ENCODE results near the gene SDR39U1.
A peak's percentile ranks its signal among the peaks of the same experiment; 100 is the strongest.

SDR39U1 gene

GRCh38 chr14:24456980-24457379 lies 14.4 kb upstream of the SDR39U1 start:
- no peak for TF ChIP-seq FOXP2 (optimal IDR thresholded peaks at IDR 0.05; ENCODE audit: borderline replicate concordance, extremely low read depth, extremely low read length, insufficient read depth)
- no peak for TF ChIP-seq TAF1 (IDR thresholded peaks at IDR 0.05; ENCODE audit: borderline replicate concordance, insufficient read depth, low read length)
- no peak for TF ChIP-seq POLR2AphosphoS5 (IDR thresholded peaks at IDR 0.05; ENCODE audit: low read depth, low read length)
- no peak for TF ChIP-seq REST (IDR thresholded peaks at IDR 0.05; ENCODE audit: insufficient read depth in 1 of 2, low read depth in 2 of 2, low read length in 2 of 2)
- no peak for TF ChIP-seq SIN3A (IDR thresholded peaks at IDR 0.05; ENCODE audit: borderline replicate concordance, insufficient read depth, low read length)

GRCh38 chr14:24443053-24443665 lies 583 bp upstream of the SDR39U1 start:
- TF ChIP-seq REST (IDR thresholded peaks at IDR 0.05; ENCODE audit: insufficient read depth in 1 of 2, low read depth in 2 of 2, low read length in 2 of 2) (no peak), FOXP2 (optimal IDR thresholded peaks at IDR 0.05; ENCODE audit: borderline replicate concordance, extremely low read depth, extremely low read length, insufficient read depth) (no peak)

GRCh38 chr14:24441904-24442239 lies 704 bp downstream of the SDR39U1 start:
- TF ChIP-seq TAF1 (IDR thresholded peaks at IDR 0.05; ENCODE audit: borderline replicate concordance, insufficient read depth, low read length) = peak; percentile 37; the same call in 1 of the 2 replicates
- no peak for TF ChIP-seq FOXP2 (optimal IDR thresholded peaks at IDR 0.05; ENCODE audit: borderline replicate concordance, extremely low read depth, extremely low read length, insufficient read depth)
- TF ChIP-seq SIN3A (IDR thresholded peaks at IDR 0.05; ENCODE audit: borderline replicate concordance, insufficient read depth, low read length) = no peak
- TF ChIP-seq POLR2AphosphoS5 (IDR thresholded peaks at IDR 0.05; ENCODE audit: low read depth, low read length) = no peak

GRCh38 chr14:24441485-24441884 lies 1.1 kb downstream of the SDR39U1 start:
- no peak for TF ChIP-seq TAF1 (IDR thresholded peaks at IDR 0.05; ENCODE audit: borderline replicate concordance, insufficient read depth, low read length)
- no peak for TF ChIP-seq POLR2AphosphoS5 (IDR thresholded peaks at IDR 0.05; ENCODE audit: low read depth, low read length)
- TF ChIP-seq REST (IDR thresholded peaks at IDR 0.05; ENCODE audit: insufficient read depth in 1 of 2, low read depth in 2 of 2, low read length in 2 of 2) = no peak
- no peak for TF ChIP-seq SIN3A (IDR thresholded peaks at IDR 0.05; ENCODE audit: borderline replicate concordance, insufficient read depth, low read length)
- TF ChIP-seq FOXP2 (optimal IDR thresholded peaks at IDR 0.05; ENCODE audit: borderline replicate concordance, extremely low read depth, extremely low read length, insufficient read depth) = no peak

GRCh38 chr14:24440606-24441399 lies 1.8 kb downstream of the SDR39U1 start:
- TF ChIP-seq POLR2AphosphoS5 (IDR thresholded peaks at IDR 0.05; ENCODE audit: low read depth, low read length) (peak; percentile 32; the same call in 1 of the 2 replicates), FOXP2 (optimal IDR thresholded peaks at IDR 0.05; ENCODE audit: borderline replicate concordance, extremely low read depth, extremely low read length, insufficient read depth) (no peak)

All from PFSK-1 (cell line).